Esophagus squamous epithelium (tissue), 4 donors: ENCODE results near the gene CNKSR3.

Source experiments
- POLR2A ChIP-seq, 4 donors: fragments of 450-650 bp; IDR thresholded peaks; one replicate each; pipeline ENCODE4 v1.6.1; 2017; ENCODE audit warnings: antibody characterized with exemption in 4 of 4, mild to moderate bottlenecking in 4 of 4, moderate library complexity in 3 of 4
- TF ChIP-seq, protein P1 (sequence below), 6 experiments: fragments of 450-650 bp in 4 of 6; fragments of 200-600 bp in 2 of 6; sonication (generic) in 2 of 6; IDR thresholded peaks; one replicate each; pipeline ENCODE4 v1.5.1; 2016 to 2019; ENCODE audit warnings: antibody characterized with exemption in 6 of 6, mild to moderate bottlenecking in 4 of 6, moderate library complexity in 4 of 6

DNA sequence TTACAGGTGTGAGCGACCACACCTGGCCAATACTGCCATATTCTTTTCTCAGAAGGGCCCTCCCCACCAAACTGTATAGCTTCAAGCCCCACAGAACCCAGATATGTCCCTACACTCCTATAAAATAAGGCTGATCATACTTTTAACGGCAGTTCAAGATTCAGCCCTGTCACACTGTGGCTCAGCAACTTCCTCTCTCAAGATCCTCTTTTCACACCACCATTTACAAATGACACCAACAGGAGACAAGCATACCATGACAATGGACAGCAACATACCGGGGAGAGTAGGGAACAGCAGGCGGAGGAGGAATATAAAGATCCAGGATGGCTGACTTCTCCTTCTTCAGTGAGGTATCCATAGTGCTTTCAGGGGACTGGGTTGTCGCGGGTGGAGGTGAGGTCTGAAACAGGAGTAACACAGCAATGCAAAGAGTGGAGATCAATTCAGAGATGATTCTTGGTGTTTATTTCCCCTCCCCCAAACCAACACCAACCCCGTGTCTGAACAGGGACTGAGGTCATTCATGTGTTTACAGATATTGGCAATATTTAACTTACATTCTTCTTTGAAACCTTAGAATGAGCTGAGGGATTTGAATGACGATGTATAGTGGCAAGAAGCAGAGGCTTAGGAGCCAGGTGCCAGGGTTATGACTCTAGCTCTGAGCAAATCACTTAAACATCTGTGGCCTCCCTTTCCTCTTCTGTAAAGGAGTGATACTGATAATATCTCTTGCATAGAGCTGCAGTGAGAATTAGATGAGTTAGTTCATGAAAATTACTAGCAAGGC lies 96.3 kb downstream of the CNKSR3 start:
- TF ChIP-seq, protein P1, sequence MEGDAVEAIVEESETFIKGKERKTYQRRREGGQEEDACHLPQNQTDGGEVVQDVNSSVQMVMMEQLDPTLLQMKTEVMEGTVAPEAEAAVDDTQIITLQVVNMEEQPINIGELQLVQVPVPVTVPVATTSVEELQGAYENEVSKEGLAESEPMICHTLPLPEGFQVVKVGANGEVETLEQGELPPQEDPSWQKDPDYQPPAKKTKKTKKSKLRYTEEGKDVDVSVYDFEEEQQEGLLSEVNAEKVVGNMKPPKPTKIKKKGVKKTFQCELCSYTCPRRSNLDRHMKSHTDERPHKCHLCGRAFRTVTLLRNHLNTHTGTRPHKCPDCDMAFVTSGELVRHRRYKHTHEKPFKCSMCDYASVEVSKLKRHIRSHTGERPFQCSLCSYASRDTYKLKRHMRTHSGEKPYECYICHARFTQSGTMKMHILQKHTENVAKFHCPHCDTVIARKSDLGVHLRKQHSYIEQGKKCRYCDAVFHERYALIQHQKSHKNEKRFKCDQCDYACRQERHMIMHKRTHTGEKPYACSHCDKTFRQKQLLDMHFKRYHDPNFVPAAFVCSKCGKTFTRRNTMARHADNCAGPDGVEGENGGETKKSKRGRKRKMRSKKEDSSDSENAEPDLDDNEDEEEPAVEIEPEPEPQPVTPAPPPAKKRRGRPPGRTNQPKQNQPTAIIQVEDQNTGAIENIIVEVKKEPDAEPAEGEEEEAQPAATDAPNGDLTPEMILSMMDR (IDR thresholded peaks at IDR 0.05): no peak
- TF ChIP-seq POLR2A (IDR thresholded peaks at IDR 0.05): no peak
